GM12864 (cell line): ENCODE data around the gene NRG2.

Experiments used
- DNase-seq: peaks from one replicate; pipeline ENCODE4 v3.0.0-alpha.2; 2011; ENCODE audit warnings: low read depth
- H3K4me3 ChIP-seq: 2 replicates; pipeline ENCODE4 v1.5.1; 2011; ENCODE audit warnings: mild to moderate bottlenecking, low read depth, low read length, control low read depth
- TF ChIP-seq, protein P1 (sequence below): IDR thresholded peaks from 2 replicates; pipeline ENCODE4 v1.5.1; 2011; ENCODE audit warnings: low read depth, mild to moderate bottlenecking, moderate library complexity, low read length, control low read depth, inconsistent platforms; ENCODE audit errors: missing control alignments

Gene NRG2

DNA sequence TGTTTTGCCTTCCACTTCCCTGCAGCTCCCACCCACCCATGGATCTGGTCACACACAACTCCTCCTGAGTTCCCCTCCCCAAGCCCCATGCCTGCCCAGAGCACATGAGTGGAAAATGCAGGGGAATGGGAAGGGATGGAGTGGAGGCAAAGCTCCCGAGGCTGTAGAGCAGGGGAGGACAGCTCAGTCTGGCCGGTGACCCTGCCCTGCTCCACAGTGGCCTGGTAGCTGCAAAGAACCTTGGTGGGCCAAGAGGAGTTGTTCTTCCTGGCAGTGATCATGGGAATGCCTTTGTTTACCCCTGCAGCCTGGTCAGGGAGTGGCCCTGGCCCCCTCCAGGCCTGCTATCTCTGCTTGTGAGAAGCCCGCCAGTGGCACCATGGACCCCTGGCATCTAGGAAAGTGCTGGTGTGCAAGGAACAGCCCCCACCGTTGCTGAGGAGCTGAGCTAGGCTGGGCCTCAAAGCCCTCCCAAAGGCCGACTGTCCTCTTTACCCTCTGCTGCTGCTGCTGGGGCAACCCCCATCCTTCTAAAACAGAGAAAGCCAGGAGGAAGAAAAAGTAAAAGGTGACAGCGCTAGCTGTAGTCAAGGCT is 187.1 kb downstream of the NRG2 start:
- H3K4me3 ChIP-seq: no peak overlapping the region
- DNase-seq: no peak
- TF ChIP-seq, protein P1, sequence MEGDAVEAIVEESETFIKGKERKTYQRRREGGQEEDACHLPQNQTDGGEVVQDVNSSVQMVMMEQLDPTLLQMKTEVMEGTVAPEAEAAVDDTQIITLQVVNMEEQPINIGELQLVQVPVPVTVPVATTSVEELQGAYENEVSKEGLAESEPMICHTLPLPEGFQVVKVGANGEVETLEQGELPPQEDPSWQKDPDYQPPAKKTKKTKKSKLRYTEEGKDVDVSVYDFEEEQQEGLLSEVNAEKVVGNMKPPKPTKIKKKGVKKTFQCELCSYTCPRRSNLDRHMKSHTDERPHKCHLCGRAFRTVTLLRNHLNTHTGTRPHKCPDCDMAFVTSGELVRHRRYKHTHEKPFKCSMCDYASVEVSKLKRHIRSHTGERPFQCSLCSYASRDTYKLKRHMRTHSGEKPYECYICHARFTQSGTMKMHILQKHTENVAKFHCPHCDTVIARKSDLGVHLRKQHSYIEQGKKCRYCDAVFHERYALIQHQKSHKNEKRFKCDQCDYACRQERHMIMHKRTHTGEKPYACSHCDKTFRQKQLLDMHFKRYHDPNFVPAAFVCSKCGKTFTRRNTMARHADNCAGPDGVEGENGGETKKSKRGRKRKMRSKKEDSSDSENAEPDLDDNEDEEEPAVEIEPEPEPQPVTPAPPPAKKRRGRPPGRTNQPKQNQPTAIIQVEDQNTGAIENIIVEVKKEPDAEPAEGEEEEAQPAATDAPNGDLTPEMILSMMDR: no peak

DNA sequence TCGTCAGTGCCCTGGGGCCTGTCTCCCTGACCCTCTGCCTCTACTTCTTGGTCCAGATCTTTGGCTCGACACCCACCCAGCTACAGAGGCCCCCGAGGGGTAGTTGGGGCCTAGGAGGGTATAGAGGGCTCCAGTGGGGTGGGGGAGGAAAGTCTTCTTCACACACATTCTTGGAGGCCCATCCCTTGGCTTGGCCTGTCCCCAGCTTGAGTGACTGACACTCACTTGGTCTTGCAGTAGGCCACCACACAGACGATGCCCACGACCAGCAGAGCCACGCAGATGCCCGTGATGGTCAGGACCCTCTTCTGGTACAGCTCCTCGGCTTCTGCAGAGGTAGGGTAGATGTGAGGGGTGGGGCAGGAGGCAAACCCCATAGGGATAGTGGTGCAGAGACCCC is 187.6 kb downstream of the NRG2 start:
- H3K4me3 ChIP-seq: no peak overlapping the region
- DNase-seq: no peak
- TF ChIP-seq, protein P1: no peak

GRCh38 chr5:139854953-139855352 is 188.1 kb downstream of the NRG2 start:
- TF ChIP-seq, protein P1: no peak
- H3K4me3 ChIP-seq: no peak overlapping the region
- DNase-seq: no peak

DNA sequence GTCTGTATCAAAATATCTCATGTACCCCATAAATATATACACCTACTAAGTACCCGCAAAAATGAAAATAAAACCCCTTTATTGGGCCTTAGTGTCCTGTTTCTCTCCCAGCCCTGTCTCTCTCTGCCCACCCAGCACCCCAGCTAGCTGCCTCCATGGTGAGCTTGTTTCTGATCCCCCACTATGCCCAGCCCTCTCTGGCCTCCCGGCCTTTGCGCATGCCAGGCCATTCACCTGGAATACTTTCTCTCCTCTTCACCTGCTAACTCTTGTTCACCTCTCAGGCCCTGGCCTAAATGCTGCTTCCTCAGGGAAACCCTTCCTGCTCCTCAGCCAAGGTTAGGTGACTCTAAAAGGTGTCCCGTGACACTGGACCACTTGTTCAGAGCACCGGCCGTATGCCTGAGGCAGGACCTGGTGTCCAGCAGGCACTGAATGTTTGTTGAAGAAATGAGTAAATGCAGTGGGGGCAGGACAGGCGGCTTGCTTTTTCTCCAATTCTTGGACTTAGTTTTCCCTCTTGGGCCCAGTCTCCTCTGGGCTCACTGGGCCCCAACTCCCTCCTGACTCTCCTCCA is 189.0 kb downstream of the NRG2 start:
- no peak overlapping the region for H3K4me3 ChIP-seq
- TF ChIP-seq, protein P1: no peak
- no peak for DNase-seq

GRCh38 chr5:139852696-139853095 is 190.4 kb downstream of the NRG2 start:
- TF ChIP-seq, protein P1: no peak
- no peak overlapping the region for H3K4me3 ChIP-seq
- DNase-seq: no peak

GRCh38 chr5:139851558-139851957 is 191.5 kb downstream of the NRG2 start:
- no peak overlapping the region for H3K4me3 ChIP-seq
- TF ChIP-seq, protein P1: no peak
- DNase-seq: no peak

DNA sequence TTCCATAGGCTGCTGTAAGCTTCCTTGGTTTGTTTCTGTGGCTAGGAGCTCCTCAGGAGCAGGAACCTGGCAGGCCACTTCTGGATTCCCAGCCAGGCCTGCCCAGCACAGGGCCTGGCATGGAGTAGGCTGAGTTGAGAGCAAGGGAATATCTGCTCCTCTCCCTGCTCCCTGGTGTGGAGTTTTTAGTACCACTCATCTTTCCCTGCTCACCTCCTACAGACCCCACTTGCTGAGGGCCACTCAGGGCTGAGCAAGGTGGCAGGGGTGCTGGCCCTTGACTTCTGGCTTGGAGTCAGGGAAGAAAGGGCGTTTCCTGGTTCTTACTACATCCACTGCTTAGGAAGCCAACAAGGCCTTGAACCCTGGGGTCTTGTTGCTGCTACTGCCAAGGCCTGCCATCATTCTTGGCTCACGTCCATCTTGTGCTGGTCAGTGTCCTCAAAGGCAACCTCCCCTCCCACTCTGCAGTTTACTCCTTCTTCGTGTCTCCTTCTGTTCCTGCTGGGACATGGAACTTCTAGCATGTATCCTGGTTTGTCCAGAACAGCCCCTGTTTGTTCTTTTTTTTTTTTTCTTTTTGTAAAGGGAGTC is 192.6 kb downstream of the NRG2 start:
- DNase-seq: no peak
- TF ChIP-seq, protein P1: no peak
- no peak overlapping the region for H3K4me3 ChIP-seq
